Thymus (tissue), 11 donors: ENCODE data around the gene BATF. TPM values are rescaled to one million over a fixed set of nuclear protein-coding genes. Genes with fewer than 3 reads are reported as not detected.

Experiments
- DNase-seq, 9 donors: peaks; one replicate each; pipeline ENCODE4 v3.0.0-alpha.2; 2013; ENCODE audit warnings: low spot score in 9 of 9, low read depth in 6 of 9, missing footprints in 1 of 9
- H3K27ac ChIP-seq, 2 donors: one replicate each; pipeline ENCODE4 v1.5.1; 2013; ENCODE audit warnings: control low read depth in 1 of 2, low read depth in 1 of 2, low read length in 1 of 2, mild to moderate bottlenecking in 1 of 2, moderate library complexity in 1 of 2
- H3K27me3 ChIP-seq, 2 donors: one replicate each; pipeline ENCODE4 v1.5.1; 2013; ENCODE audit warnings: low read length in 1 of 2; ENCODE audit not compliant: control insufficient read depth in 2 of 2, insufficient read depth in 1 of 2
- H3K36me3 ChIP-seq, 2 donors: one replicate each; pipeline ENCODE4 v1.5.1; 2013; ENCODE audit warnings: low read length in 1 of 2, mild to moderate bottlenecking in 1 of 2, moderate library complexity in 1 of 2; ENCODE audit not compliant: control insufficient read depth in 2 of 2, insufficient read depth in 2 of 2
- H3K4me1 ChIP-seq, 2 donors: one replicate each; pipeline ENCODE4 v1.5.1; 2013; ENCODE audit warnings: low read length in 2 of 2; ENCODE audit not compliant: control insufficient read depth in 2 of 2, insufficient read depth in 2 of 2
- H3K4me3 ChIP-seq, 2 donors: one replicate each; pipeline ENCODE4 v1.5.1; 2013; ENCODE audit warnings: low read length in 2 of 2, control low read depth in 1 of 2, mild to moderate bottlenecking in 1 of 2
- H3K9me3 ChIP-seq, 2 donors: one replicate each; pipeline ENCODE4 v1.5.1; 2013; ENCODE audit warnings: low read length in 1 of 2, mild to moderate bottlenecking in 1 of 2; ENCODE audit not compliant: control insufficient read depth in 2 of 2, insufficient read depth in 1 of 2
- WGBS: extraction: QIAGEN DNeasy Blood & Tissue Kit; methylation state at CpG from one replicate; pipeline ENCODE4 v1.1.7; 2013; 5-methylcytosine and 5-hydroxymethylcytosine counted together
- polyA plus RNA-seq: library from polyadenylated mRNA; stranded (reverse); fragments of 200-250 nt; gene quantifications from one replicate; pipeline ENCODE4 v1.2.3, GENCODE V29; 2013
- total RNA-seq: library from RNA; stranded (reverse); fragments of 120-200 nt; gene quantifications from one replicate; pipeline ENCODE4 v1.2.4, GENCODE V29; 2013
- donor health status: healthy.

The BATF gene
- total and polyA plus RNA-seq, 2 donors: 12.9 to 27.4 TPM

DNA sequence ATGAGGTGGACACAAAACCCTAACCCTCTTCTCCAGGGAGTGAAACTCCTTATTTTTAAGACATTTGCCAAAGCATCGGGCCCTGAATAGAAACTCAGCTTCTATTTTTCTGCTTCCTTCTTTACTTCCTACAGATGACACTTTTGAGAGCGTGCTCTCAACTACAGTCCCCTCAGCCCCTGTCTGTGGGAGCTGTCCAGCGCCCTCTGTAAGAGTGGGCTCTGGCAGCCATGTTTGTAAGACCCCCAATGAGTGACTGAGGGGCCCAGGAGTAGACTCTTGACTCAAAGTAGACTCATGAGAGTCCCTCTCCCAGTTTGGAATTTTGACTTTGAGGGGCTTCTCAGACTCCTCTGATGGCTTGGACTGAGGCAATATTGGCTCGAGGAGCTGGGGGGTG, 25.5 kb upstream of the BATF start:
- Histone ChIP-seq H3K27ac (no peak overlapping the region), H3K4me3 (no peak overlapping the region), H3K27me3 (no peaks in the 10 kb centered on the region), H3K36me3 (no peaks in the 10 kb centered on the region), H3K4me1 (peaks cover 0 to 12% of the 10 kb centered on the region in 2 donors), H3K9me3 (no peaks in the 10 kb centered on the region)
- DNase-seq: no peak
- WGBS: 78% methylated on average over 4 of the region's 4 CpGs

DNA sequence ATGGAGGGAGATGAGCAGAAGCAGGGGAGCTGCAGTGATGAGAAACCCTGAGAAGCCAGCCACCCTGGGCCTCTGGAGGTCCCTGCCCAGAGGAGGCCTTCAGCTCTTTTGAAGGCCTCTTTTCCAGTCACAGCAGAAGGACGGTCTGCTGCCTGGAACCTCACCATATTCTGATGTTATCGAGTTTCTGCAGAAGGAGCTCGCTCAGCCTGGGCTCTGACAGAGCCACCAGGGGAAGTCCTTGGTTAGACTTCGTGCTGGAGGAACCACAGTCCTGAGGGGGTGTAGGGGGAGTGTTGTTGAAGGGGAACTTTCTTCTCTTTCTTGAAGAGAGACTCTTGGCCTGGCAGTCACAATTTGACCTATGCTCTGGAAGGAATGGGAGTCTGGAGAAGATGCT, 25.1 kb upstream of the BATF start:
- DNase-seq: peak in 1 of 9 donors; percentile 33
- Histone ChIP-seq H3K36me3 (no peaks in the 10 kb centered on the region), H3K27ac (no peak overlapping the region), H3K4me1 (peaks cover 0 to 12% of the 10 kb centered on the region in 2 donors), H3K9me3 (no peaks in the 10 kb centered on the region), H3K27me3 (no peaks in the 10 kb centered on the region), H3K4me3 (no peak overlapping the region)
- 16% methylated on average over 4 of the region's 4 CpGs for WGBS

DNA sequence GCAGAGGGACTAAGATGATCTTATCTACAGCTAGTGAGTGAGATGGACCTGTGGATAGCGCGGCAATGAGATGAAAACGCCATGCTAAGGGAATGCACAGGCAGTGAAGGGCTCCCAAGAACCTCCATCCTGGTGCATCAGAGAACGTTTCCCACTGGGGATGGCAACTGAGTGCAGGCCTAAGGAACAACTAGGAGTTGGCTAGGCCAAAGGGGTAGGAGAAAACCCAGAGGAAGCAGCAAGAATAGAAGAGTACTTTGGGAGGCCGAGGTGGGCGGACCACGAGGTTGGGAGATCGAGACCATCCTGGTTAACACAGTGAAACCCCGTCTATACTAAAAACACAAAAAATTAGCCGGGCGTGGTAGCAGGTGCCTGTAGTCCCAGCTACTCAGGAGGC, 24.6 kb upstream of the BATF start:
- H3K27me3 ChIP-seq: no peaks in the 10 kb centered on the region
- H3K4me3 ChIP-seq: no peak overlapping the region
- DNase-seq: no peak
- H3K36me3 ChIP-seq: no peaks in the 10 kb centered on the region
- WGBS: 94% methylated on average over 11 of the region's 11 CpGs
- H3K4me1 ChIP-seq: peaks cover 0 to 12% of the 10 kb centered on the region in 2 donors
- no peaks in the 10 kb centered on the region for H3K9me3 ChIP-seq
- H3K27ac ChIP-seq: no peak overlapping the region

DNA sequence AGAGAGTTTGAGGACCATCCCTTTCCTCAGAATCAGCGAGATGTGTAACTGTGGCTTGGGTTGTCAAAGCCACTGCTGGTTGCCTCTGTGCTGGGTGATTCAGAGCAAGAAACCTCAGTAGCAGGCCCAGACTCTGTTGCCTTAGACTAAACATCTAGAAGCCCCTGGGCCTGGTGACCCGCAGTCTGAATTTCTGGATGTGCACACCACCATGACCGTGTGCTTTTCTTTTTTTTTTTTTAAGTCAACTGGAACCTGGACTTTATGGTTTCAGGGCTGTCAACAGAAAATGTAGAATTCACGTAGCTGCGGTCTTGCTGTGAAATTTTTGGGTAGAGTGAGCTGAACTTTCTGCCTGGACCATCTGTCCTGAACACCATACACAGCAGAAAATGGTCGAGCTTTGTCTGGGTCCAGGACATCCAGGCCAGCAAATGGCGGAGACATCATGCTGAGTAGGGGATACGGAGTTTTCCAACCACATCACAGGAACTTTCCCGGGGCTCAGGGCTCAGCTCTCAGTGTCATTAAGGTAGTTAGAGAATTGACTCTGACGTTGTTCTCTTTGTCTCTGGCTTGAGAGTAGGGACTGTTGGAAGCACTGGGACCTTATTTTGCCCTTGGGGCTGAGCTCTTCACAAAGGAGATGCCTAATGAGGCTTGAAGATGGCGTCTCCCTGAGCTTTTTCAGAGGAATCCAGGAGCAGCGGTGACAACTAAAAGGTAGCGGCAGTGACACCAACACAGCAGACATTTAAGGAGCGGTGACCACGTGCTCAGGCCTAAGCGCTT, 23.0 kb upstream of the BATF start:
- Histone ChIP-seq H3K4me3 (no peak overlapping the region), H3K27ac (no peak overlapping the region), H3K27me3 (no peaks in the 10 kb centered on the region), H3K36me3 (no peaks in the 10 kb centered on the region), H3K4me1 (peaks cover 0 to 12% of the 10 kb centered on the region in 2 donors), H3K9me3 (no peaks in the 10 kb centered on the region)
- WGBS: 96% methylated on average over 16 of the region's 16 CpGs
- no peak for DNase-seq

DNA sequence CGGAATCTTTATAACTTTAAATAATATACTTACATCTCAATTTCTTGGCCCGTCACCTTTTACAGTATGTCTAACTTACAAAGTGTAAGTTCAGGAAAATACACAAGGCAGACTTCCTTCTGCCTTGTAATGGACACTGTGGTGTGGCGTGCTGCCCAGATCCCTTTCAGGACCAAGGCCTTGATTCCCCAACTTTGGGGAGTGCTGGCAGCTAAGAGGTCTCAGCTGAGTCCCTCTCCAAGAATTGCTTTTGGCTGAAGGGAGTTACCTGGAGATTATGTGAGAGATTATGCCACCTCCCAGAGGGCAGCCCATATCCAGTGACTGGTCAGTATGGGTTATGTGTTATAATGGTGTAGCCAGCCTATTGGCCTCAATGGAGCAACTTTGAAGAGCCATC, 21.2 kb upstream of the BATF start:
- Histone ChIP-seq H3K9me3 (no peaks in the 10 kb centered on the region), H3K36me3 (no peaks in the 10 kb centered on the region), H3K4me1 (peaks cover 0 to 12% of the 10 kb centered on the region in 2 donors), H3K27ac (no peak overlapping the region), H3K4me3 (no peak overlapping the region), H3K27me3 (no peaks in the 10 kb centered on the region)
- 98% methylated on average over 3 of the region's 3 CpGs for WGBS
- DNase-seq: no peak

DNA sequence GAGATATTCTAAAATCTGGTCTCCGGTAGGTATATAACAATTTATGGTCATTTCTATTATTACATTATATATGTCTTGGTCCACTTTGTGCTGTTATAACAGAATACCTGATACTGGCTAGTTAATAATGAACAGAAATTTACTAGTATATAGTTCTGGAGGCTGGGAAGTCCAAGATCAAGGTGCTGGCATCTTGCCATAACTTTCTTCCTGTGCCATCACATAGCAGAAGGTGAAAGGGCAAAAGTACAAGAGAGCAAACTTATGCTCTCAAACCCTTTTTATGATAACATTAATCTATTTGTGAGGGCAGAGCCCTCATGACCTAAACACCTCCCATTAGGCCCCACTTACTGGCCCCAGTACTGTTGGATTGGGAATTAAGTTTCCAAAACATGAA, 17.9 kb upstream of the BATF start:
- no peak for DNase-seq
- Histone ChIP-seq H3K36me3 (no peaks in the 10 kb centered on the region), H3K27ac (no peak overlapping the region), H3K4me3 (no peak overlapping the region), H3K27me3 (no peaks in the 10 kb centered on the region), H3K9me3 (peaks cover 0 to 3% of the 10 kb centered on the region in 2 donors), H3K4me1 (no peaks in the 10 kb centered on the region)
- WGBS: 99% methylated on average over 1 of the region's 1 CpG

DNA sequence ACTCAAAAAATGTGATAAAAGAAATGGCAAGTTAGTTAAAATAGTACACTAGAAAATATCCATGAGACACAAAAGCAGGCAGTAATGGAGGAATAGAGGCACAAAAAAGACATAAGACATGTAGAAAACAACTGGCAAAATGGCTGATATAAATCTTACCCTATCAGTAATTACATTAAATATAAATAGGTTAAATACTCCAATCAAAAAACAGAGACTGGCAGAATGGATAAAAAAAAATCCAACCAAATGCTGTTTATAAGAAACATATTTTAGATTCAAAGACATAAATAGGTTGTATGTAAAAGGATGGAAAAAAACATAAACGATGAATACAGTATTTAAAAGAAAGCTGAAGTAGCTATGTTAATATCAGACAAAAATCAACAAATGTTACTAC, 15.3 kb upstream of the BATF start:
- Histone ChIP-seq H3K36me3 (no peaks in the 10 kb centered on the region), H3K27ac (no peak overlapping the region), H3K27me3 (no peaks in the 10 kb centered on the region), H3K4me1 (no peaks in the 10 kb centered on the region), H3K4me3 (no peak overlapping the region), H3K9me3 (peaks cover 0 to 7% of the 10 kb centered on the region in 2 donors)
- DNase-seq: no peak
- WGBS: 100% methylated on average over 1 of the region's 1 CpG

DNA sequence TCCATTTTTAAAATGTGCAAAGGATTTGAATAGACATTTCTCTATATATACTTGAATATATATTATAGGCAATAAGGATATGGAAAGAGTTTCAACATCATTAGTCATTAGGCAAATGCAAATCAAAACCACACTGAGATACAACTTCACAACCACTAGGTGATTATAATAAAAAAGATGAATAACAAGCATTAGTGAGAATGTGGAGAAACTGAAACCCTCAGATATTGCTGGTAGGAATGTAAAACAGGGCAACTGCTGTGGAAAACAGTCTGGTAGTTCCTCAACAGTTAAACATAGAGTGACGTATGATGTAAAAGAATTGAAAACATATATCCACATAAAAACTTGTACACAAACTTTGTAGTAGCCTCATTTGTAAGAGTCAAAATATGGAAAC, 11.7 kb upstream of the BATF start:
- 99% methylated on average over 1 of the region's 1 CpG for WGBS
- Histone ChIP-seq H3K9me3 (peaks cover 0 to 7% of the 10 kb centered on the region in 2 donors), H3K36me3 (no peaks in the 10 kb centered on the region), H3K27ac (no peak overlapping the region), H3K4me3 (no peak overlapping the region), H3K4me1 (peaks cover 8 to 10% of the 10 kb centered on the region in 2 donors), H3K27me3 (no peaks in the 10 kb centered on the region)
- DNase-seq: no peak

DNA sequence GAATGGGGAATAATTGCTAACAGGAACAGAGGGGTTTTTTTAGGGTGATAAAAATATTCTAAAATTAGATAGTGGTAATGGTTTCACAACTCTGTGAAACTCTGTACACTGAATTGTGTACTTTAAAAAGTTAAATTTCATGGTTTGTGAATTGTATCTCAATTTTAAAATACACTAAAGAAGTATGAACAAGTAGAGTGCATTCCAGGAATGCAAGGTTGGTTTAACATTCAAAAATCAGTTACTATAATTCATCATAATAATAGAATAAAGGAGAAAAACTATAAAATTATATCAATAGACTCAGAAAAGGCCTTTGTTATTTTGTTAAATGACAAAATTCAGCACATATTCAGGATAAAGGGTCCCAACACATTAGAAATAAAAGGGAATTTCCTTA, 11.1 kb upstream of the BATF start:
- peaks cover 0 to 7% of the 10 kb centered on the region in 2 donors for H3K9me3 ChIP-seq
- no peaks in the 10 kb centered on the region for H3K36me3 ChIP-seq
- no peak for DNase-seq
- peaks cover 8 to 15% of the 10 kb centered on the region in 2 donors for H3K4me1 ChIP-seq
- H3K27ac ChIP-seq: no peak overlapping the region
- H3K4me3 ChIP-seq: no peak overlapping the region
- H3K27me3 ChIP-seq: no peaks in the 10 kb centered on the region
